ENCODE measurements around the gene IRF1. TPM values are rescaled to one million over a fixed set of nuclear protein-coding genes. Genes with fewer than 3 reads are reported as not detected.

The IRF1 gene
- total RNA-seq, 2 donors from 2014 or later, result 5.6 to 7.3 TPM

DNA sequence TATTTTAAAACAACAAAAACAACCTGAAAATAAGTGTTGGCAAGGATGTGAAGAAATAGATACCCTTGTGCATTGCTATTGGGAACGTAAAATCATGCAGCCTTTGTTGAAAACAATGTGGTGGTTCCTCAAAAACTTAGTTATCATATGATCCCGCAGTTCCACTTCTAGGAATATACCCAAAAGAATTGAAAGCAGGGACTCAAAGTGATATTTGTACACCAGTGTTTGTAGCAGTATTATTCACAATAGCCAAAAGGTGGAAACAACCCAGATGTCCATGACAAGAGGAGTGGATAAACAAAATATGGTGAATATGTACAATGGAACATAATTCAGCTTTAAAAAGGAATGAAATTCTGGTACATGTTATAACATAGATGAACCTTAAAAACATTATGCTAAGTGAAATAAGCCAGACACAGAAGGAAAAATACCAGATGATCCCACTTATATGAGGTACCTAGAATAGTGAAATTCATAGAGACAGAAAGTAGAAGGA is 29.0 kb downstream of the IRF1 start:
- Mint-ChIP-seq H3K27ac (no peak overlapping the region), H3K9me3 (no peaks in the 10 kb centered on the region), H3K4me1 (peaks cover 13% of the 10 kb centered on the region), H3K27me3 (ENCODE audit: insufficient read depth) (peaks cover 2% of the 10 kb centered on the region), H3K4me3 (no peak overlapping the region), H3K36me3 (ENCODE audit: low read depth) (no peaks in the 10 kb centered on the region)
- Histone ChIP-seq H3K9me3 (ENCODE audit: control insufficient read depth, low read length) (no peaks in the 10 kb centered on the region), H3K9ac (ENCODE audit: extremely low read depth, low read length, poor library complexity, severe bottlenecking) (no peak overlapping the region), H3K4me1 (ENCODE audit: control insufficient read depth, insufficient read depth, low read length) (no peaks in the 10 kb centered on the region), H3K4me3 (ENCODE audit: low read length) (no peak overlapping the region), H3K27ac (ENCODE audit: low read depth, low read length) (no peak overlapping the region), H3K36me3 (ENCODE audit: control insufficient read depth, insufficient read depth, low read length) (no peaks in the 10 kb centered on the region), H3K27me3 (ENCODE audit: control insufficient read depth, insufficient read depth, low read length, poor library complexity, severe bottlenecking) (no peaks in the 10 kb centered on the region)
- no peak for TF ChIP-seq CTCF (conservative IDR thresholded peaks at IDR 0.05)
- WGBS, 2 experiments (ENCODE audit: insufficient coverage in 1 of 2, insufficient read length in 1 of 2), result 86 to 100% methylated on average over 1 to 2 of the region's 2 CpGs
- DNase-seq, result no peak

GRCh38 chr5:132460846-132461568 is 29.6 kb downstream of the IRF1 start:
- no peak for DNase-seq
- Mint-ChIP-seq H3K27ac (no peak overlapping the region), H3K27me3 (ENCODE audit: insufficient read depth) (peaks cover 2% of the 10 kb centered on the region), H3K36me3 (ENCODE audit: low read depth) (no peaks in the 10 kb centered on the region), H3K4me3 (no peak overlapping the region), H3K9me3 (no peaks in the 10 kb centered on the region), H3K4me1 (peaks cover 19% of the 10 kb centered on the region)
- no peaks in the 10 kb centered on the region for H3K36me3 ChIP-seq (ENCODE audit: control insufficient read depth, insufficient read depth, low read length)
- H3K9ac ChIP-seq (ENCODE audit: extremely low read depth, low read length, poor library complexity, severe bottlenecking), result no peak overlapping the region
- no peak for TF ChIP-seq CTCF (conservative IDR thresholded peaks at IDR 0.05)
- no peaks in the 10 kb centered on the region for H3K9me3 ChIP-seq (ENCODE audit: control insufficient read depth, low read length)
- no peak overlapping the region for H3K4me3 ChIP-seq (ENCODE audit: low read length)
- H3K4me1 ChIP-seq (ENCODE audit: control insufficient read depth, insufficient read depth, low read length), result no peaks in the 10 kb centered on the region
- WGBS, 2 experiments (ENCODE audit: insufficient coverage in 1 of 2, insufficient read length in 1 of 2), result 85 to 100% methylated on average over 1 to 5 of the region's 5 CpGs
- H3K27ac ChIP-seq (ENCODE audit: low read depth, low read length), result no peak overlapping the region
- H3K27me3 ChIP-seq (ENCODE audit: control insufficient read depth, insufficient read depth, low read length, poor library complexity, severe bottlenecking), result no peaks in the 10 kb centered on the region

GRCh38 chr5:132459983-132460838 is 30.4 kb downstream of the IRF1 start:
- H3K27ac ChIP-seq (ENCODE audit: low read depth, low read length), result no peak overlapping the region
- WGBS, 2 experiments (ENCODE audit: insufficient coverage in 1 of 2, insufficient read length in 1 of 2), result 88% methylated on average over 8 of the region's 8 CpGs
- Mint-ChIP-seq H3K9me3 (no peaks in the 10 kb centered on the region), H3K4me1 (peaks cover 23% of the 10 kb centered on the region), H3K36me3 (ENCODE audit: low read depth) (no peaks in the 10 kb centered on the region), H3K27me3 (ENCODE audit: insufficient read depth) (peaks cover 2% of the 10 kb centered on the region), H3K4me3 (no peak overlapping the region), H3K27ac (no peak overlapping the region)
- H3K36me3 ChIP-seq (ENCODE audit: control insufficient read depth, insufficient read depth, low read length), result no peaks in the 10 kb centered on the region
- H3K27me3 ChIP-seq (ENCODE audit: control insufficient read depth, insufficient read depth, low read length, poor library complexity, severe bottlenecking), result no peaks in the 10 kb centered on the region
- peak; percentile 64 for TF ChIP-seq CTCF (conservative IDR thresholded peaks at IDR 0.05)
- no peak overlapping the region for H3K9ac ChIP-seq (ENCODE audit: extremely low read depth, low read length, poor library complexity, severe bottlenecking)
- H3K4me3 ChIP-seq (ENCODE audit: low read length), result no peak overlapping the region
- no peaks in the 10 kb centered on the region for H3K4me1 ChIP-seq (ENCODE audit: control insufficient read depth, insufficient read depth, low read length)
- DNase-seq, result no peak
- no peaks in the 10 kb centered on the region for H3K9me3 ChIP-seq (ENCODE audit: control insufficient read depth, low read length)

Data from endodermal cell (in vitro differentiated cells).